GM23338 (cell line): ENCODE data around the gene PASK. TPM values are rescaled to one million over a fixed set of nuclear protein-coding genes. Genes with fewer than 3 reads are reported as not detected.

Experiments used
- ATAC-seq: fragments of 200-7000 bp; cut with Tn5 transposase; 3 replicates; pipeline ENCODE4 v1.9.1; 2020
- DNase-seq: peaks from one replicate; pipeline ENCODE4 v3.0.0-alpha.2; 2015; ENCODE audit warnings: low spot score
- H2AFZ ChIP-seq: fragments of 200-600 bp; sonication (generic); 2 replicates; pipeline ENCODE4 v1.8.0; 2016; ENCODE audit warnings: antibody characterized with exemption, mild to moderate bottlenecking, moderate library complexity
- H3F3A ChIP-seq: fragments of 200-600 bp; sonication (generic); replicated peaks from 2 replicates; pipeline ENCODE4 v1.8.0; 2017; ENCODE audit warnings: antibody characterized with exemption, mixed run types, low read depth
- H3K27ac ChIP-seq: fragments of 200-600 bp; sonication (generic); 2 replicates; pipeline ENCODE4 v1.6.1; 2016; ENCODE audit warnings: low read depth
- H3K27me3 ChIP-seq: fragments of 200-600 bp; sonication (generic); 2 replicates; pipeline ENCODE4 v1.8.0; 2016; ENCODE audit warnings: mild to moderate bottlenecking, mixed run types, moderate library complexity; ENCODE audit not compliant: insufficient read depth
- H3K36me3 ChIP-seq: fragments of 200-600 bp; sonication (generic); 2 replicates; pipeline ENCODE4 v1.8.0; 2016; ENCODE audit warnings: mild to moderate bottlenecking; ENCODE audit not compliant: insufficient read depth
- H3K4me1 ChIP-seq: fragments of 200-600 bp; sonication (generic); 2 replicates; pipeline ENCODE4 v1.8.0; 2016; ENCODE audit warnings: mild to moderate bottlenecking, moderate library complexity; ENCODE audit not compliant: insufficient read depth
- H3K4me2 ChIP-seq: fragments of 200-600 bp; sonication (generic); 2 replicates; pipeline ENCODE4 v1.7.1; 2017; ENCODE audit warnings: mixed run types
- H3K4me3 ChIP-seq: fragments of 200-600 bp; sonication (generic); 2 replicates; pipeline ENCODE4 v1.6.1; 2016; ENCODE audit warnings: mixed run types
- H3K79me2 ChIP-seq: fragments of 200-600 bp; sonication (generic); replicated peaks from 2 replicates; pipeline ENCODE4 v1.8.0; 2017; ENCODE audit warnings: mild to moderate bottlenecking; ENCODE audit not compliant: insufficient read depth
- H3K9me2 ChIP-seq: fragments of 200-600 bp; sonication (generic); 2 replicates; pipeline ENCODE4 v1.8.0; 2017; ENCODE audit not compliant: insufficient read depth
- H4K20me1 ChIP-seq: fragments of 200-600 bp; sonication (generic); replicated peaks from 2 replicates; pipeline ENCODE4 v1.8.0; 2017; ENCODE audit warnings: mild to moderate bottlenecking; ENCODE audit not compliant: insufficient read depth
- H3K27ac Mint-ChIP-seq: 2 replicates; pipeline ENCODE4 v1.8.0; 2020; ENCODE audit warnings: inconsistent platforms, mild to moderate bottlenecking, moderate library complexity, mixed read lengths
- H3K27me3 Mint-ChIP-seq: 3 replicates; pipeline ENCODE4 v1.8.0; 2022; ENCODE audit warnings: low read depth, mild to moderate bottlenecking, moderate library complexity, mixed read lengths, inconsistent platforms; ENCODE audit not compliant: insufficient read depth, poor library complexity
- H3K36me3 Mint-ChIP-seq: 3 replicates; pipeline ENCODE4 v1.8.0; 2021; ENCODE audit warnings: low read depth, mild to moderate bottlenecking, inconsistent platforms, moderate library complexity, mixed read lengths
- H3K4me1 Mint-ChIP-seq: 3 replicates; pipeline ENCODE4 v1.8.0; 2020; ENCODE audit warnings: mild to moderate bottlenecking, inconsistent platforms, mixed read lengths
- H3K4me3 Mint-ChIP-seq: 3 replicates; pipeline ENCODE4 v1.8.0; 2021; ENCODE audit warnings: moderate library complexity, mild to moderate bottlenecking, inconsistent platforms, mixed read lengths
- H3K9me3 Mint-ChIP-seq: 3 replicates; pipeline ENCODE4 v1.8.0; 2020; ENCODE audit warnings: moderate library complexity, mild to moderate bottlenecking, inconsistent platforms, mixed read lengths
- CREB1 ChIP-seq: fragments of 250-450 bp; sonication (Bioruptor Pico); IDR thresholded peaks from 2 replicates; pipeline ENCODE4 v1.5.0; 2020; ENCODE audit warnings: low read depth, mild to moderate bottlenecking, moderate library complexity
- EZH2 ChIP-seq: fragments of 200-600 bp; sonication (generic); IDR thresholded peaks from one replicate; pipeline ENCODE4 v1.8.0; 2017; ENCODE audit warnings: antibody characterized with exemption, mild to moderate bottlenecking, low read depth; ENCODE audit not compliant: unreplicated experiment
- EZH2phosphoT487 ChIP-seq: fragments of 200-600 bp; sonication (generic); IDR thresholded peaks from one replicate; pipeline ENCODE4 v1.8.1; 2018; ENCODE audit warnings: antibody characterized with exemption; ENCODE audit not compliant: unreplicated experiment
- POLR2AphosphoS5 ChIP-seq: IDR thresholded peaks from 2 replicates; pipeline ENCODE4 v1.6.1; 2016; ENCODE audit warnings: antibody characterized with exemption, low read depth
- REST ChIP-seq: IDR thresholded peaks from one replicate; pipeline ENCODE4 v1.6.1; 2018; ENCODE audit warnings: antibody characterized with exemption; ENCODE audit not compliant: unreplicated experiment
- STAT1 ChIP-seq: IDR thresholded peaks from one replicate; pipeline ENCODE4 v1.6.1; 2016; ENCODE audit warnings: antibody characterized with exemption; ENCODE audit not compliant: unreplicated experiment
- ZNF114 ChIP-seq: fragments of 250-450 bp; sonication (Bioruptor Pico); IDR thresholded peaks from 2 replicates; pipeline ENCODE4 v1.5.0; 2020; ENCODE audit warnings: mild to moderate bottlenecking, moderate library complexity
- polyA plus RNA-seq: library from polyadenylated mRNA; unstranded; fragments of >200 nt; fragmentation: Nextera tagmentation; extraction: Ambion mirVana; gene quantifications from 2 replicates; pipeline ENCODE4 v1.2.1, GENCODE V29; 2016
- total RNA-seq: library from RNA; depleted of rRNA; stranded (reverse); fragments of >200 nt; shearing (Covaris generic); gene quantifications from 2 replicates; pipeline ENCODE4 v1.2.3, GENCODE V29; 2014
- TF ChIP-seq, protein P1 (sequence below): fragments of 250-450 bp; sonication (Bioruptor Pico); IDR thresholded peaks from 2 replicates; pipeline ENCODE4 v1.5.0; 2020; ENCODE audit warnings: mild to moderate bottlenecking, moderate library complexity
- TF ChIP-seq, protein P2 (sequence below), 2 experiments: fragments of 200-600 bp in 1 of 2; sonication (generic) in 1 of 2; conservative IDR thresholded peaks; 2 replicates each; pipeline versions ENCODE4 v1.5.1 to v1.6.1; 2016 to 2017; ENCODE audit warnings: antibody characterized with exemption in 2 of 2, low read depth in 2 of 2, mild to moderate bottlenecking in 2 of 2, moderate library complexity in 1 of 2

PASK gene
- total and polyA plus RNA-seq, 2 experiments from 2014 or later, result 12.5 to 38.4 TPM

DNA sequence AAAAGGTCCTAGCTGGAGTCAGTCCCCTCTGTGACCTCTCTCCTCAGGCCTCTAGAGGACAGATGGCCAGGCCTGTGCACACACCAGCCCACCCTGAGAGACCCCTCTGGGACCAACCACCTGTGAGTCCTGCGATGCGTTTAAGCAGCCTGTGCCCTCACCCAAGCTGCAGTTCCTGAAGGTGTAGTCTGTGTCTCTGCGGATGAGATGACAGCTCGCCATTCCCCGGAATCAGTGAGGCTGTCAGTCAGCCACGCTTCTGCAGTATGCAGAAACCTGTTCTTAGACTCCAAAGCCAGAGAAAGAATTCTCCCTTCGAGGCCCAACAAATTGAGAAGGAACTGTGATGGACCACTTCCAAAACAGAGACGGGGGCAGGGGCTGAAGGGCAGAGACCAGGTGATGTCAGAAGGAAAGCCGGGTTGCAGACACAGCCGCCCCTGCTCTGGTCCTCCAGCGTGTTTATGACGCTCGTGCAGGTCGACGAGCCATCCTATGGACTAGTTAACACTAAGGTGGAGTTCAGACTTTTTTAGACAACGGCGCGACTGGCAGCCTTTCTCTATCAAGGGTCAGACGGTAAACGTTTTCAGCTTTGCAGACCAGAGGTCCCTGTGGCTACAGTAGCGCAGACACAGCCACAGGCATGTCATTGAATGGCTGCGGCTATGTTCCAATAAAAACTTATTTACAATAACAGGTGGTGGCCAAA is 57.4 kb downstream of the PASK start (continued):
- TF ChIP-seq, protein P1, sequence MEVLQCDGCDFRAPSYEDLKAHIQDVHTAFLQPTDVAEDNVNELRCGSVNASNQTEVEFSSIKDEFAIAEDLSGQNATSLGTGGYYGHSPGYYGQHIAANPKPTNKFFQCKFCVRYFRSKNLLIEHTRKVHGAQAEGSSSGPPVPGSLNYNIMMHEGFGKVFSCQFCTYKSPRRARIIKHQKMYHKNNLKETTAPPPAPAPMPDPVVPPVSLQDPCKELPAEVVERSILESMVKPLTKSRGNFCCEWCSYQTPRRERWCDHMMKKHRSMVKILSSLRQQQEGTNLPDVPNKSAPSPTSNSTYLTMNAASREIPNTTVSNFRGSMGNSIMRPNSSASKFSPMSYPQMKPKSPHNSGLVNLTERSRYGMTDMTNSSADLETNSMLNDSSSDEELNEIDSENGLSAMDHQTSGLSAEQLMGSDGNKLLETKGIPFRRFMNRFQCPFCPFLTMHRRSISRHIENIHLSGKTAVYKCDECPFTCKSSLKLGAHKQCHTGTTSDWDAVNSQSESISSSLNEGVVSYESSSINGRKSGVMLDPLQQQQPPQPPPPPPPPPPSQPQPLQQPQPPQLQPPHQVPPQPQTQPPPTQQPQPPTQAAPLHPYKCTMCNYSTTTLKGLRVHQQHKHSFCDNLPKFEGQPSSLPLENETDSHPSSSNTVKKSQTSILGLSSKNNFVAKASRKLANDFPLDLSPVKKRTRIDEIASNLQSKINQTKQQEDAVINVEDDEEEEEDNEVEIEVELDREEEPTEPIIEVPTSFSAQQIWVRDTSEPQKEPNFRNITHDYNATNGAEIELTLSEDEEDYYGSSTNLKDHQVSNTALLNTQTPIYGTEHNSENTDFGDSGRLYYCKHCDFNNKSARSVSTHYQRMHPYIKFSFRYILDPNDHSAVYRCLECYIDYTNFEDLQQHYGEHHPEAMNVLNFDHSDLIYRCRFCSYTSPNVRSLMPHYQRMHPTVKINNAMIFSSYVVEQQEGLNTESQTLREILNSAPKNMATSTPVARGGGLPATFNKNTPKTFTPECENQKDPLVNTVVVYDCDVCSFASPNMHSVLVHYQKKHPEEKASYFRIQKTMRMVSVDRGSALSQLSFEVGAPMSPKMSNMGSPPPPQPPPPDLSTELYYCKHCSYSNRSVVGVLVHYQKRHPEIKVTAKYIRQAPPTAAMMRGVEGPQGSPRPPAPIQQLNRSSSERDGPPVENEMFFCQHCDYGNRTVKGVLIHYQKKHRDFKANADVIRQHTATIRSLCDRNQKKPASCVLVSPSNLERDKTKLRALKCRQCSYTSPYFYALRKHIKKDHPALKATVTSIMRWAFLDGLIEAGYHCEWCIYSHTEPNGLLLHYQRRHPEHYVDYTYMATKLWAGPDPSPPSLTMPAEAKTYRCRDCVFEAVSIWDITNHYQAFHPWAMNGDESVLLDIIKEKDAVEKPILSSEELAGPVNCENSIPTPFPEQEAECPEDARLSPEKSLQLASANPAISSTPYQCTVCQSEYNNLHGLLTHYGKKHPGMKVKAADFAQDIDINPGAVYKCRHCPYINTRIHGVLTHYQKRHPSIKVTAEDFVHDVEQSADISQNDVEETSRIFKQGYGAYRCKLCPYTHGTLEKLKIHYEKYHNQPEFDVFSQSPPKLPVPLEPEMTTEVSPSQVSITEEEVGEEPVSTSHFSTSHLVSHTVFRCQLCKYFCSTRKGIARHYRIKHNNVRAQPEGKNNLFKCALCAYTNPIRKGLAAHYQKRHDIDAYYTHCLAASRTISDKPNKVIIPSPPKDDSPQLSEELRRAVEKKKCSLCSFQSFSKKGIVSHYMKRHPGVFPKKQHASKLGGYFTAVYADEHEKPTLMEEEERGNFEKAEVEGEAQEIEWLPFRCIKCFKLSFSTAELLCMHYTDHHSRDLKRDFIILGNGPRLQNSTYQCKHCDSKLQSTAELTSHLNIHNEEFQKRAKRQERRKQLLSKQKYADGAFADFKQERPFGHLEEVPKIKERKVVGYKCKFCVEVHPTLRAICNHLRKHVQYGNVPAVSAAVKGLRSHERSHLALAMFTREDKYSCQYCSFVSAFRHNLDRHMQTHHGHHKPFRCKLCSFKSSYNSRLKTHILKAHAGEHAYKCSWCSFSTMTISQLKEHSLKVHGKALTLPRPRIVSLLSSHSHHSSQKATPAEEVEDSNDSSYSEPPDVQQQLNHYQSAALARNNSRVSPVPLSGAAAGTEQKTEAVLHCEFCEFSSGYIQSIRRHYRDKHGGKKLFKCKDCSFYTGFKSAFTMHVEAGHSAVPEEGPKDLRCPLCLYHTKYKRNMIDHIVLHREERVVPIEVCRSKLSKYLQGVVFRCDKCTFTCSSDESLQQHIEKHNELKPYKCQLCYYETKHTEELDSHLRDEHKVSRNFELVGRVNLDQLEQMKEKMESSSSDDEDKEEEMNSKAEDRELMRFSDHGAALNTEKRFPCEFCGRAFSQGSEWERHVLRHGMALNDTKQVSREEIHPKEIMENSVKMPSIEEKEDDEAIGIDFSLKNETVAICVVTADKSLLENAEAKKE (CRISPR knock-in tag), result no peak
- TF ChIP-seq ZNF114 (CRISPR knock-in tag) (no peak), POLR2AphosphoS5 (no peak), EZH2phosphoT487 (no peak), CREB1 (no peak)
- TF ChIP-seq, protein P2, sequence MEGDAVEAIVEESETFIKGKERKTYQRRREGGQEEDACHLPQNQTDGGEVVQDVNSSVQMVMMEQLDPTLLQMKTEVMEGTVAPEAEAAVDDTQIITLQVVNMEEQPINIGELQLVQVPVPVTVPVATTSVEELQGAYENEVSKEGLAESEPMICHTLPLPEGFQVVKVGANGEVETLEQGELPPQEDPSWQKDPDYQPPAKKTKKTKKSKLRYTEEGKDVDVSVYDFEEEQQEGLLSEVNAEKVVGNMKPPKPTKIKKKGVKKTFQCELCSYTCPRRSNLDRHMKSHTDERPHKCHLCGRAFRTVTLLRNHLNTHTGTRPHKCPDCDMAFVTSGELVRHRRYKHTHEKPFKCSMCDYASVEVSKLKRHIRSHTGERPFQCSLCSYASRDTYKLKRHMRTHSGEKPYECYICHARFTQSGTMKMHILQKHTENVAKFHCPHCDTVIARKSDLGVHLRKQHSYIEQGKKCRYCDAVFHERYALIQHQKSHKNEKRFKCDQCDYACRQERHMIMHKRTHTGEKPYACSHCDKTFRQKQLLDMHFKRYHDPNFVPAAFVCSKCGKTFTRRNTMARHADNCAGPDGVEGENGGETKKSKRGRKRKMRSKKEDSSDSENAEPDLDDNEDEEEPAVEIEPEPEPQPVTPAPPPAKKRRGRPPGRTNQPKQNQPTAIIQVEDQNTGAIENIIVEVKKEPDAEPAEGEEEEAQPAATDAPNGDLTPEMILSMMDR (conservative IDR thresholded peaks at IDR 0.05; ENCODE audit: low read depth in 2 of 2), result no peak

DNA sequence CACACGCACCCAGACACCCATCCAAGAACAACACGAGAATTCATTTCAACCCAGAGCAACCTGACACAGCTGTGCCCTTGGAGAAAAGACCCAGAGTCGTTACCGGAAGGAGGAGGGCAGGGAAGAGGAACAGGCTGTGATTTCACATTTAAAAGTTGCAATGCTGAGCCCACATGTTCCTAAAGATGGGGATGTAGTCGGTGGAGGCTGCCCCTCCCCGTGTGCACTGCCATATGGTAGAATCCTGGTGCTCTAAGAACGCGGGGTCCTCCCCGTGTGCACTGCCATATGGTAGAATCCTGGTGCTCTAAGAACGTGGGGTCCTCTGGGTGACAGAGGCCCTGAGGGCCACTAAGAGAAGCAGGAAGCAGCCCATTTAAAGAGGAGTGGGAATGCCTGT is 58.1 kb downstream of the PASK start:
- Histone ChIP-seq H3K4me3 (no peak overlapping the region), H3K4me1 (peaks cover 11% of the 10 kb centered on the region; the same call in 1 of the 2 replicates), H3K9me2 (no peaks in the 10 kb centered on the region), H4K20me1 (peaks cover 13% of the 10 kb centered on the region), H3K36me3 (peaks cover 19% of the 10 kb centered on the region), H3K27ac (no peak overlapping the region), H3K4me2 (no peak overlapping the region), H3K79me2 (peaks cover 5% of the 10 kb centered on the region; the same call in 1 of the 2 replicates), H3K27me3 (no peaks in the 10 kb centered on the region), H2AFZ (no peak overlapping the region), H3F3A (no peaks in the 10 kb centered on the region)
- Mint-ChIP-seq H3K9me3 (no peaks in the 10 kb centered on the region), H3K4me3 (no peak overlapping the region), H3K27ac (no peak overlapping the region), H3K4me1 (peaks cover 13% of the 10 kb centered on the region), H3K27me3 (peaks cover 6% of the 10 kb centered on the region), H3K36me3 (peaks cover 64% of the 10 kb centered on the region)
- DNase-seq (no peak), ATAC-seq (no peak)
- TF ChIP-seq REST, result no peak
- TF ChIP-seq STAT1, result no peak
- TF ChIP-seq EZH2, result no peak
- TF ChIP-seq POLR2AphosphoS5, result no peak
- no peak for TF ChIP-seq EZH2phosphoT487
- no peak for TF ChIP-seq CREB1
- TF ChIP-seq ZNF114 (CRISPR knock-in tag), result no peak
